Epidermal melanocyte (primary cell): Measurements from ENCODE around the gene CATSPER3.

Source experiments
- DNase-seq: peaks from one replicate; pipeline ENCODE4 v3.0.0; 2011; ENCODE audit warnings: low spot score; ENCODE audit not compliant: insufficient read length

CATSPER3 gene

DNA sequence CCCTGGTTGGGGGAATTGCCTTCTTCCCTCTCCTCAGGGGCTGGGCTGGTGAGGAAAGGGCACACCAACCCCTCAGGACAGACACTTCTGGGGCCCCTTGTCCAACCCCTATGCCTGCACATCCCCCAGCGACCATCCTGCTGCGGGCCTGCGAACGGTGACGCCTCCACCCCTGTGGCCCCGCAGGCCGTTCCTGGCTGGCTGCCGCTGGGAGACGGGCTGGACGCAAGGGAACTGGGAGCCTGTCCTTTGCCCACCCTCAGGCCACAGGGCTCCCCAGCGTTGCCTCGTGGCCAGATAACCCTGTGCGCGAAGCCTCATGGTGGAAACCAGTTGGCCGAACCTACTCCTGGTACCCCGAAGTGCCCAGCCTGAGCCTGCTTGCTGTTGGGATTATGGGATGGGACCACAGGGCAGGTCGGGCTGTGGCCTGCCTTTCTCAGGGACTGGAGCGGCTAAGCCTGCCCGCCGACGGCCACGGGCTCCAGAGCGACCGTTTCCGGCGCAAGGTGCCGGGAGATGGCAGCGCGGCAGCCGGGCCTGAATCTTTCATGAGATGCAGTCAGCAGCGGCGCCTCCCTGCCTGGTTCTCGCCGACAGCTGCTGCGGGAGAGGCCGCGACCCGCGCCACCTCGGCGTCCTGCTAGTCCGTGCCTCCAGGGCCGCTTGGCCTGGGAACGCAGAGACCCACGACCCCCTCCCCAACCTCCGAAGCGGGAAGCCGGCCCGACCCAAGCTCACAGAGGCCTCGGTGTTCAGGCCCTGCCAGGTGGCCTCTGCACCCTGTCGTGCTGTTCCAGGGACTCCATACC, 72.8 kb downstream of the CATSPER3 start:
- no peak for DNase-seq

GRCh38 chr5:135041145-135041587, 73.5 kb downstream of the CATSPER3 start:
- DNase-seq = no peak

DNA sequence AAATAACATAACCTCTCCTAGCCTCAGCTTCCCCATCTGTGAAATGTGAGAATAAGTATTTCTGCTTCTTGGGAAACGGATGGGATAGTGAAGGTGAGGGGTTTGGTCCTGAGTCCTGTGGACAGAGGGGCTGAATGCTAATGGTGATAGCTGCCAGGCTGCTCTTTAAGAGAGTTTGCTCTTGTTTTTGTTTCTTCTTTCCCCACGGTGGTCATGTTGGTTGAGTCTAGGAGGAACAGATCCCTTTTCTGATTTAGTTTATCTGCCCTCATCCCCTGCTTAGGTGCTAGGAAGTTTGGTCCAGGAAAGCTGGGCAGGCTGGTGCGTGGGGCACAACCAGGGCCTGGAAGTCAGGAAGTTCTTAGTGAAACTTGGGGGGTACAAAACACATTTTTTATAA, 74.0 kb downstream of the CATSPER3 start:
- no peak for DNase-seq

- no peak for DNase-seq
Observed at GRCh38 chr5:135042595-135042994, 74.9 kb downstream of the CATSPER3 start.

DNA sequence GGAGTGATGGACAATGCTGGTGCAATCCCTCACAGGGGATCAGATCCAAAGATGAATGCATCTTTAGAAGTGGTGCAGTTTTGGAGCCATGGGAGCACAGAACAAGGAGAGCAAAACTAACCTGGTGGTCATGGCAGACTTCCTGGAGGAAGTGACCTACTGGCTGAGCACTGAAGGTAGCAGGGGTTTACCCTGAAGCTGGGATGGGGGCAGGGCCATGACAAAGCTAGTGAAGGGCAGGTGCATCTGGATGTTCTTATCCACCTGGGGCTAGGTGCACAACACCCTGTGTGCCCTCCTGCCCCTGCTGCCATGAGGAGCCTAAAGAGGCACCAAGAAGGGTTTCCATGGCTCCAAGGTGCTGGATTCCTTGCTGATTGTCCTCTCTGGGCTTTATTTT, 77.8 kb downstream of the CATSPER3 start:
- DNase-seq = no peak

- no peak for DNase-seq
Observed at GRCh38 chr5:135046661-135047346, 79.1 kb downstream of the CATSPER3 start.

- DNase-seq = no peak
Observed at GRCh38 chr5:135047347-135047695, 79.6 kb downstream of the CATSPER3 start.

- DNase-seq = no peak
Observed at GRCh38 chr5:135048286-135048685, 80.6 kb downstream of the CATSPER3 start.

DNA sequence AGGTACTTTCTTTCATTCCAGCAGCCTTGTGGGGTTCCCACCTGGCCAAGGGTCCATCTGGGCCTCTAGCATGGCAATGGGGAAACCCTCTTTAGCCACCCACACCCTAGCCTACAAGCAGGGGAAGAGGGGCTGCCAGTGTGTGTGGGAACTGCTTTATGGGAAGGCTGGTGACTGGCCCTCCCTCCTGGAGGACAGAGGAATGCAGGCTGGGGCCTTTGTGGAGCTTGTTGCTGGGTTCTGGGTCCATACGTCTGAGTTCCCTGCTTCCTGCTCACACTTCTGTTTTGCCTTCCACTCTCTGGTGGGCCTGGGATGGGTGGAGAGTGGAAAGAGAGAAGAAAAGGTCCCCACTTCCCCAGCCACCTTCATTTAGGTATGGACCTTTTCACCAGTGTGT, 81.2 kb downstream of the CATSPER3 start:
- DNase-seq = no peak

DNA sequence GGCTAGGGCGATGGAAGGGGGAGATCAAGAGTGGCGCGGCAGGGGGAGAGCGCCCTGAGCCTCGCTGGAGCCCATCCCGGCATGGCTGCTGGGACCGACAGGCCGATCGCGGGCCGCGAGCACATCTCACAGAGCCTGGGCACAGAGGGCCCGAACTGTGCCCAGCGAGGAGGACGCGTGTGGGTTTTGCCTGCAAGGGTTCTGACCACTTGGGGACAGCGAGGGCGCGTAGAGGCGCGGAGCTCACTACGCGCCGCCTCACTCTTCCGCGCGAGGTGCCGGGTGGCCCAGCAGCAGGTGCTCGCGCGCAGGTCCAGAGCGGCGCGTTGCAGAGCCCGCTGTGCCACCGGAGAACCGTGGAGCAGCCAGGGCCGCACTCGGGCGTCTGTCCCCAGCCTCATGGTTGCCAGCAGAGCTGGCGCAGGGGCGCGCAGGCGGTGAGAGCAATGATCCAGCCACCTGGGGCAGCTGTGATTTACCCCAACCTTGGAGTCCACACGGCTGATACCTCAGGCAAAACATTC, 82.6 kb downstream of the CATSPER3 start:
- DNase-seq = no peak

DNA sequence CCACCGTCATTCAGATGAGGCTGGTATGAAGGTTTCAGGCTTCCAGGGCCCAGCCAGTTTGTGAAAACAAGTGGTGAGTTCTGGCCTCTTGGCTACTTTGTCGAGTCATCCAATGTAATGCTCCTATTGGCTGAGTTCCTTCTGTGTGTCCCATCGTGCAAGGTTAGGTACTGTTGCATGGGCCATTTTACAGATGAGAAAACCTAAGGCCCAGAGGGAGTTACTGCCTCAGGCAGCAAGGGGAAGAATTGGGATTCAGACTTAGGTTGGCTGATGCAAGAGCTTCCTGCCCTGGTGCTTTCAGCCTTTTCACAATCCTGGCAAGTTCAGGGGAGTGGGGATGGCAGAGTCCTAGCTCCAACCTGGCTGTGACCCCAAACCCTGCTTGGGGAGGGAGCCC, 83.7 kb downstream of the CATSPER3 start:
- no peak for DNase-seq

GRCh38 chr5:135051872-135052271, 84.2 kb downstream of the CATSPER3 start:
- no peak for DNase-seq

GRCh38 chr5:135052511-135053145, 84.9 kb downstream of the CATSPER3 start:
- no peak for DNase-seq

GRCh38 chr5:135053278-135053677, 85.6 kb downstream of the CATSPER3 start:
- DNase-seq = no peak

- no peak for DNase-seq
Observed at GRCh38 chr5:135053989-135054388, 86.3 kb downstream of the CATSPER3 start.

DNA sequence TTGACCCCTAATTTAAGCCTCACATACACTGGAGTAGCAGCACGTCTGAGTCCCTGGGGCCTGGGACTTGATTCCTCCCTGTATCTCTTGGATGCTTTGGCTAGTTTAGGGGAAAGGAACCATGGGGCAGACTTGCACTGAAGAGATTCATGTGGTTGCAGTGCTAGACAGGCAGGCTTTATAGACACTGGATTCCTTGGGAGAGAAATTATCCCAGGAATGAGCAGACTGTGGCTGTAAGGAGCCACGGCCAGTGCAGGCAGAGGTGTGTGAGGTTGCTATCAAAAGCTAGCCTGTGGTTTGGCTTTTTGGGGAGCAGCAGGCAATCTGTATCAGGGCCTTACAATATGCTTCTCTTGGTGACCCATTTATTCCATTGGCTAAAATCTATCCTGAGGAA, 86.8 kb downstream of the CATSPER3 start:
- DNase-seq = no peak

GRCh38 chr5:135055396-135055795, 87.7 kb downstream of the CATSPER3 start:
- DNase-seq = no peak

GRCh38 chr5:135056316-135057030, 88.8 kb downstream of the CATSPER3 start:
- no peak for DNase-seq

DNA sequence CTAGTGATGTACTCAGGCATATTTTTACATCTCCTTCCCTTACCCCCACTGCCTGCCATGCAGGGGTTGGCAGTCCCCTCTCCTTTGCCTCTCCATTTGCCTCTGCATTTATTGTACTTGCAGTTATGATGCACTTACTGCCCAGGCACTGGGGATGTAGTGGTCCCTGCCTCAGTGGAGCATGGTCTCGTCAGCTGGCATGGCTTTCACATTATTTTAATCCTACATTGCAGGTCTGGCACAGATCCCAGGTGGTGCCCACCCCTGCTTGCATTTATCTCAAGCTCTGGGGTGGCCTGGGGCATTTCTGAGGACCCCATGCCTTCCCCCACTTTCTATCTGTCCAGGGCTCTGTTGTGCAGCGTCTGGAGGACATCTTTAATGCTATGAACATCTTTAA, 89.5 kb downstream of the CATSPER3 start:
- DNase-seq = no peak

DNA sequence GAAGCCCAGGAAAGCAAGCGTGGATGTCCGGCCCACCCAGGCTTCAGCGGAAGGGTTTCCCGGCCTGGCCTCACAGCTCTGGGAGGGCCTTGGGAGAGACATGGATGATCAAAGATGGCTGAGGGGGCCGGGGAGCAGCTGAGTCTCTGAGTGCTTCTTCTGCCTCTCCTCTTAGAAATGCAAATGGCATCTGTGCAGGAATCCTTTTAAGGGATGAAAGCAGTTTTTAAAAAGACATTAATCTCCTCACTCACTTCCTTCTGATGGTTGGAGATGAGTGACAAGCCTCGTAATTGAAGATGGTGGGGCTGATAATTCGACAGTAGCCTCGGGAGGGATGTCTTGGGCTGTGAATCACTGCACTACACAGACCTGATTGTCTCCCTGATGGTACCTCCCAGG, 90.6 kb downstream of the CATSPER3 start:
- DNase-seq = no peak
